ENCODE results near the gene MUC13.

MUC13 gene

GRCh38 chr3:124861041-124861440, 73.5 kb downstream of the MUC13 start:
- Histone ChIP-seq H3K14ac (ENCODE audit: low read length) (no peak overlapping the region), H3K23ac (ENCODE audit: low read depth, low read length, poor library complexity) (no peak overlapping the region), H4K8ac (ENCODE audit: low read depth, low read length) (no peak overlapping the region), H3K36me3 (replicated peaks in 1 of 2; ENCODE audit: control insufficient read depth in 2 of 2, insufficient read depth in 2 of 2, low read length in 2 of 2) (peaks cover 0 to 2% of the 10 kb centered on the region in 2 donors), H2AFZ (ENCODE audit: low read length) (no peak overlapping the region), H2BK5ac (ENCODE audit: low read length) (no peak overlapping the region), H3K18ac (ENCODE audit: low read length) (no peak overlapping the region), H3K9me3 (replicated peaks in 1 of 2; ENCODE audit: control insufficient read depth in 2 of 2, insufficient read depth in 1 of 2, low read depth in 1 of 2, low read length in 2 of 2) (no peaks in the 10 kb centered on the region), H3K4ac (ENCODE audit: low read length) (no peak overlapping the region), H3K27me3 (ENCODE audit: control insufficient read depth in 3 of 3, insufficient read depth in 3 of 3, low read depth in 1 of 3, low read length in 3 of 3) (no peaks in the 10 kb centered on the region), H2BK15ac (ENCODE audit: low read length) (no peak overlapping the region), H3K9ac (ENCODE audit: low read depth, low read length, poor library complexity) (no peak overlapping the region), H4K91ac (ENCODE audit: low read depth, low read length, poor library complexity) (no peak overlapping the region), H3K79me1 (ENCODE audit: low read depth, low read length) (no peaks in the 10 kb centered on the region), H3K4me2 (ENCODE audit: insufficient read depth, low read length, poor library complexity, severe bottlenecking) (no peak overlapping the region), H2BK120ac (ENCODE audit: low read depth, low read length) (no peak overlapping the region), H3K4me3 (ENCODE audit: low read length in 2 of 2) (no peak overlapping the region), H3K4me1 (ENCODE audit: control insufficient read depth in 2 of 2, insufficient read depth in 1 of 2, low read depth in 1 of 2, low read length in 2 of 2) (peaks cover 0 to 6% of the 10 kb centered on the region in 2 donors), H2BK12ac (ENCODE audit: low read length) (no peak overlapping the region), H3K27ac (replicated peaks; ENCODE audit: low read length) (no peak overlapping the region), H2AK5ac (ENCODE audit: low read depth, low read length) (no peak overlapping the region)
- WGBS, 2 donors (ENCODE audit: extremely low coverage in 2 of 2, insufficient read length in 2 of 2, insufficient replicate concordance in 1 of 2) = no CpG with 5 or more reads among the region's 9 CpGs
- no peak for DNase-seq (ENCODE audit: low spot score)

- Histone ChIP-seq H3K36me3 (replicated peaks in 1 of 2; ENCODE audit: control insufficient read depth in 2 of 2, insufficient read depth in 2 of 2, low read length in 2 of 2) (peaks cover 0 to 2% of the 10 kb centered on the region in 2 donors), H3K4me1 (ENCODE audit: control insufficient read depth in 2 of 2, insufficient read depth in 1 of 2, low read depth in 1 of 2, low read length in 2 of 2) (peaks cover 0 to 6% of the 10 kb centered on the region in 2 donors), H2BK15ac (ENCODE audit: low read length) (no peak overlapping the region), H2BK120ac (ENCODE audit: low read depth, low read length) (no peak overlapping the region), H3K4me3 (ENCODE audit: low read length in 2 of 2) (no peak overlapping the region), H4K91ac (ENCODE audit: low read depth, low read length, poor library complexity) (no peak overlapping the region), H3K18ac (ENCODE audit: low read length) (no peak overlapping the region), H2BK5ac (ENCODE audit: low read length) (no peak overlapping the region), H2BK12ac (ENCODE audit: low read length) (no peak overlapping the region), H3K14ac (ENCODE audit: low read length) (no peak overlapping the region), H2AFZ (ENCODE audit: low read length) (no peak overlapping the region), H2AK5ac (ENCODE audit: low read depth, low read length) (no peak overlapping the region), H3K4ac (ENCODE audit: low read length) (no peak overlapping the region), H3K4me2 (ENCODE audit: insufficient read depth, low read length, poor library complexity, severe bottlenecking) (no peak overlapping the region), H3K9ac (ENCODE audit: low read depth, low read length, poor library complexity) (no peak overlapping the region), H3K27ac (replicated peaks; ENCODE audit: low read length) (no peak overlapping the region), H3K9me3 (replicated peaks in 1 of 2; ENCODE audit: control insufficient read depth in 2 of 2, insufficient read depth in 1 of 2, low read depth in 1 of 2, low read length in 2 of 2) (no peaks in the 10 kb centered on the region), H4K8ac (ENCODE audit: low read depth, low read length) (no peak overlapping the region), H3K27me3 (ENCODE audit: control insufficient read depth in 3 of 3, insufficient read depth in 3 of 3, low read depth in 1 of 3, low read length in 3 of 3) (no peaks in the 10 kb centered on the region), H3K23ac (ENCODE audit: low read depth, low read length, poor library complexity) (no peak overlapping the region), H3K79me1 (ENCODE audit: low read depth, low read length) (no peaks in the 10 kb centered on the region)
- WGBS, 2 donors (ENCODE audit: extremely low coverage in 2 of 2, insufficient read length in 2 of 2, insufficient replicate concordance in 1 of 2) = no CpG with 5 or more reads among the region's 1 CpG
- no peak for DNase-seq (ENCODE audit: low spot score)
These were observed 74.0 kb downstream of the MUC13 start for GRCh38 chr3:124860599-124860998.

DNA sequence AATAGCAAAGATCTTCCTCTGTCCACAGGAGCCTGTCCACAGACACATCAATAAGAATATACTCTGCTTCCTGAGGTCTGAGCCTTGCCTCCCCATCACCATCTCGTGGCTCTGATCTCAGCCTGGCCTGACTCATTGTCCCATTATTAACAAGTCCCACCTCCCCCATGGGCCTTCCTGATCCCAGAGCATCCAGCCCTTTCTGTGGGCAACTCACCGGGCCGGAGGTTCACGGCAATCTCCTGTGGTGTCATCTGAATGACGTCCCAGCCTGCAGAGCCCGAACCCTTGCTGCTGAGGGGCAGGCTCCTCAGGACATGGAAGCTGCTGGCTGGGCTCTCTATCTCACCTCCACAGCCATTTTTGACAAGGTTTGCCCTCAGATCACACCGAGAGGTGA, 75.5 kb downstream of the MUC13 start:
- Histone ChIP-seq H3K27ac (replicated peaks; ENCODE audit: low read length) (peak overlapping the region; percentile 23), H3K36me3 (replicated peaks in 1 of 2; ENCODE audit: control insufficient read depth in 2 of 2, insufficient read depth in 2 of 2, low read length in 2 of 2) (peaks cover 0 to 2% of the 10 kb centered on the region in 2 donors), H3K4ac (ENCODE audit: low read length) (no peak overlapping the region), H2AFZ (ENCODE audit: low read length) (no peak overlapping the region), H3K27me3 (ENCODE audit: control insufficient read depth in 3 of 3, insufficient read depth in 3 of 3, low read depth in 1 of 3, low read length in 3 of 3) (no peaks in the 10 kb centered on the region), H3K9me3 (replicated peaks in 1 of 2; ENCODE audit: control insufficient read depth in 2 of 2, insufficient read depth in 1 of 2, low read depth in 1 of 2, low read length in 2 of 2) (no peaks in the 10 kb centered on the region), H4K8ac (ENCODE audit: low read depth, low read length) (no peak overlapping the region), H2AK5ac (ENCODE audit: low read depth, low read length) (peak overlapping the region; percentile 2), H3K4me3 (ENCODE audit: low read length in 2 of 2) (no peak overlapping the region), H3K4me1 (ENCODE audit: control insufficient read depth in 2 of 2, insufficient read depth in 1 of 2, low read depth in 1 of 2, low read length in 2 of 2) (peaks cover 0 to 6% of the 10 kb centered on the region in 2 donors), H2BK120ac (ENCODE audit: low read depth, low read length) (no peak overlapping the region), H2BK12ac (ENCODE audit: low read length) (no peak overlapping the region), H3K79me1 (ENCODE audit: low read depth, low read length) (no peaks in the 10 kb centered on the region), H3K14ac (ENCODE audit: low read length) (no peak overlapping the region), H3K9ac (ENCODE audit: low read depth, low read length, poor library complexity) (no peak overlapping the region), H3K23ac (ENCODE audit: low read depth, low read length, poor library complexity) (no peak overlapping the region), H2BK15ac (ENCODE audit: low read length) (no peak overlapping the region), H2BK5ac (ENCODE audit: low read length) (no peak overlapping the region), H4K91ac (ENCODE audit: low read depth, low read length, poor library complexity) (no peak overlapping the region), H3K18ac (ENCODE audit: low read length) (no peak overlapping the region), H3K4me2 (ENCODE audit: insufficient read depth, low read length, poor library complexity, severe bottlenecking) (no peak overlapping the region)
- DNase-seq (ENCODE audit: low spot score) = no peak
- no CpG with 5 or more reads among the region's 7 CpGs for WGBS, 2 donors (ENCODE audit: extremely low coverage in 2 of 2, insufficient read length in 2 of 2, insufficient replicate concordance in 1 of 2)

GRCh38 chr3:124858275-124858674, 76.3 kb downstream of the MUC13 start:
- no peak overlapping the region for H3K14ac ChIP-seq (ENCODE audit: low read length)
- H3K4me1 ChIP-seq (ENCODE audit: control insufficient read depth in 2 of 2, insufficient read depth in 1 of 2, low read depth in 1 of 2, low read length in 2 of 2) = peaks cover 0 to 6% of the 10 kb centered on the region in 2 donors
- DNase-seq (ENCODE audit: low spot score) = no peak
- no peaks in the 10 kb centered on the region for H3K9me3 ChIP-seq (replicated peaks in 1 of 2; ENCODE audit: control insufficient read depth in 2 of 2, insufficient read depth in 1 of 2, low read depth in 1 of 2, low read length in 2 of 2)
- H2BK5ac ChIP-seq (ENCODE audit: low read length) = no peak overlapping the region
- no peak overlapping the region for H4K8ac ChIP-seq (ENCODE audit: low read depth, low read length)
- no peak overlapping the region for H3K18ac ChIP-seq (ENCODE audit: low read length)
- no peak overlapping the region for H3K4ac ChIP-seq (ENCODE audit: low read length)
- no peak overlapping the region for H2BK120ac ChIP-seq (ENCODE audit: low read depth, low read length)
- H2AK5ac ChIP-seq (ENCODE audit: low read depth, low read length) = no peak overlapping the region
- no peaks in the 10 kb centered on the region for H3K27me3 ChIP-seq (ENCODE audit: control insufficient read depth in 3 of 3, insufficient read depth in 3 of 3, low read depth in 1 of 3, low read length in 3 of 3)
- no peak overlapping the region for H2BK15ac ChIP-seq (ENCODE audit: low read length)
- no peak overlapping the region for H3K4me2 ChIP-seq (ENCODE audit: insufficient read depth, low read length, poor library complexity, severe bottlenecking)
- no peak overlapping the region for H4K91ac ChIP-seq (ENCODE audit: low read depth, low read length, poor library complexity)
- no peak overlapping the region for H3K23ac ChIP-seq (ENCODE audit: low read depth, low read length, poor library complexity)
- H3K27ac ChIP-seq (replicated peaks; ENCODE audit: low read length) = no peak overlapping the region
- no peak overlapping the region for H3K4me3 ChIP-seq (ENCODE audit: low read length in 2 of 2)
- H2BK12ac ChIP-seq (ENCODE audit: low read length) = no peak overlapping the region
- peaks cover 0 to 2% of the 10 kb centered on the region in 2 donors for H3K36me3 ChIP-seq (replicated peaks in 1 of 2; ENCODE audit: control insufficient read depth in 2 of 2, insufficient read depth in 2 of 2, low read length in 2 of 2)
- H3K79me1 ChIP-seq (ENCODE audit: low read depth, low read length) = no peaks in the 10 kb centered on the region
- no CpG with 5 or more reads among the region's 1 CpG for WGBS, 2 donors (ENCODE audit: extremely low coverage in 2 of 2, insufficient read length in 2 of 2, insufficient replicate concordance in 1 of 2)
- H3K9ac ChIP-seq (ENCODE audit: low read depth, low read length, poor library complexity) = no peak overlapping the region
- H2AFZ ChIP-seq (ENCODE audit: low read length) = no peak overlapping the region

Data from neuronal stem cell (in vitro differentiated cells).